HepG2 (cell line): ENCODE data around the gene NARS2. TPM values are rescaled to one million over a fixed set of nuclear protein-coding genes. Genes with fewer than 3 reads are reported as not detected.

ENCODE experiments used
- EP300 ChIP-seq, 3 experiments: sonication (generic) in 1 of 3; formaldehyde crosslinking in 1 of 3; IDR thresholded peaks; 2 replicates each; pipeline versions ENCODE4 v1.5.1 to v1.6.1; 2011 to 2020; ENCODE audit warnings: low read depth in 2 of 3, low read length in 2 of 3, borderline replicate concordance in 1 of 3, improper control_type of control experiment in 1 of 3, mild to moderate bottlenecking in 1 of 3, missing genetic modification reagents in 1 of 3, moderate library complexity in 1 of 3
- ETV6 ChIP-seq: sonication (generic); formaldehyde crosslinking; conservative IDR thresholded peaks from 2 replicates; pipeline ENCODE4 v1.4.0; 2020; ENCODE audit warnings: missing genetic modification reagents
- HOXA3 ChIP-seq: sonication (generic); formaldehyde crosslinking; IDR thresholded peaks from 2 replicates; pipeline ENCODE4 v1.5.0; 2020; ENCODE audit warnings: missing genetic modification reagents
- KDM4B ChIP-seq: sonication (generic); formaldehyde crosslinking; IDR thresholded peaks from 2 replicates; pipeline ENCODE4 v1.4.0; 2020; ENCODE audit warnings: missing genetic modification reagents
- KLF15 ChIP-seq: sonication (generic); formaldehyde crosslinking; IDR thresholded peaks from 2 replicates; pipeline ENCODE4 v1.8.1; 2023; ENCODE audit warnings: borderline replicate concordance, mild to moderate bottlenecking, inconsistent platforms, missing genetic modification reagents, mixed read lengths
- KMT2A ChIP-seq: sonication (generic); formaldehyde crosslinking; IDR thresholded peaks from 2 replicates; pipeline ENCODE4 v1.4.0; 2020; ENCODE audit warnings: missing genetic modification reagents
- MTA1 ChIP-seq: sonication (generic); formaldehyde crosslinking; IDR thresholded peaks from 2 replicates; pipeline ENCODE4 v1.4.0; 2020; ENCODE audit warnings: missing genetic modification reagents, mild to moderate bottlenecking, borderline replicate concordance
- NR1H2 ChIP-seq: sonication (generic); formaldehyde crosslinking; IDR thresholded peaks from 2 replicates; pipeline ENCODE4 v1.8.1; 2022; ENCODE audit warnings: low read depth, missing genetic modification reagents, borderline replicate concordance
- RORA ChIP-seq: sonication (generic); formaldehyde crosslinking; IDR thresholded peaks from 2 replicates; pipeline ENCODE4 v1.5.0; 2020; ENCODE audit warnings: mild to moderate bottlenecking, missing genetic modification reagents, moderate library complexity
- SIN3A ChIP-seq: IDR thresholded peaks from 2 replicates; pipeline ENCODE4 v1.6.1; 2011; ENCODE audit warnings: low read depth, mild to moderate bottlenecking, control low read depth, low read length, borderline replicate concordance
- SP4 ChIP-seq: sonication (generic); formaldehyde crosslinking; IDR thresholded peaks from 2 replicates; pipeline ENCODE4 v1.8.1; 2023; ENCODE audit warnings: mild to moderate bottlenecking, missing genetic modification reagents
- ZNF598 ChIP-seq: sonication (generic); formaldehyde crosslinking; IDR thresholded peaks from 2 replicates; pipeline ENCODE4 v1.5.1; 2020; ENCODE audit warnings: mild to moderate bottlenecking, missing genetic modification reagents, borderline replicate concordance
- ZNF644 ChIP-seq: IDR thresholded peaks from 2 replicates; pipeline ENCODE4 v1.6.1; 2016; ENCODE audit warnings: low read depth
- ZSCAN9 ChIP-seq: IDR thresholded peaks from 2 replicates; pipeline ENCODE4 v1.6.1; 2016; ENCODE audit warnings: borderline replicate concordance
- polyA plus RNA-seq, 8 experiments: library from polyadenylated mRNA; depleted of rRNA in 3 of 8; stranded (reverse) in 7 of 8; unstranded in 1 of 8; fragments of >200 nt; fragmentation: Illumina TruSeq in 4 of 8; extraction: Trizol in 4 of 8; gene quantifications; 2 replicates each; pipeline versions ENCODE4 v1.2.1 to v1.2.3, GENCODE V29; 2011 to 2016; ENCODE audit warnings: low read depth in 4 of 8, missing spikeins in 1 of 8, mixed read lengths in 1 of 8; ENCODE audit not compliant: insufficient read depth in 1 of 8
- total RNA-seq, 5 experiments: library from RNA; depleted of rRNA; stranded (reverse); fragments of >200 nt; fragmentation: Illumina TruSeq; extraction: Trizol; gene quantifications; 2 replicates each; pipeline ENCODE4 v1.2.3, GENCODE V29; 2016; ENCODE audit warnings: low read depth in 1 of 5
- TF ChIP-seq, protein P1 (sequence below): sonication (generic); formaldehyde crosslinking; IDR thresholded peaks from 2 replicates; pipeline ENCODE4 v1.5.1; 2020; ENCODE audit warnings: missing genetic modification reagents, mild to moderate bottlenecking, borderline replicate concordance
- TF ChIP-seq, protein P2 (sequence below): sonication (generic); formaldehyde crosslinking; IDR thresholded peaks from 2 replicates; pipeline ENCODE4 v1.8.0; 2022; ENCODE audit warnings: missing genetic modification reagents, mild to moderate bottlenecking, borderline replicate concordance
- TF ChIP-seq, protein P3 (sequence below): sonication (generic); formaldehyde crosslinking; conservative IDR thresholded peaks from 2 replicates; pipeline ENCODE4 v1.8.1; 2023; ENCODE audit warnings: missing genetic modification reagents
- TF ChIP-seq, protein P4 (sequence below): sonication (generic); formaldehyde crosslinking; IDR thresholded peaks from 2 replicates; pipeline ENCODE4 v1.5.0; 2020; ENCODE audit warnings: mild to moderate bottlenecking, missing genetic modification reagents
- TF ChIP-seq, protein P5 (sequence below): sonication (generic); formaldehyde crosslinking; IDR thresholded peaks from 2 replicates; pipeline ENCODE4 v1.4.0; 2020; ENCODE audit warnings: missing genetic modification reagents
- TF ChIP-seq, protein P6 (sequence below): IDR thresholded peaks from 2 replicates; pipeline ENCODE4 v1.6.1; 2016; ENCODE audit warnings: missing compliant biosample characterization, missing genetic modification reagents, borderline replicate concordance

NARS2 gene
- total and polyA plus RNA-seq, 2 of the 13 experiments (the other 11 are each of a cell fraction or from before 2014, with no cell fraction given) = 45.9 to 65.0 TPM

DNA sequence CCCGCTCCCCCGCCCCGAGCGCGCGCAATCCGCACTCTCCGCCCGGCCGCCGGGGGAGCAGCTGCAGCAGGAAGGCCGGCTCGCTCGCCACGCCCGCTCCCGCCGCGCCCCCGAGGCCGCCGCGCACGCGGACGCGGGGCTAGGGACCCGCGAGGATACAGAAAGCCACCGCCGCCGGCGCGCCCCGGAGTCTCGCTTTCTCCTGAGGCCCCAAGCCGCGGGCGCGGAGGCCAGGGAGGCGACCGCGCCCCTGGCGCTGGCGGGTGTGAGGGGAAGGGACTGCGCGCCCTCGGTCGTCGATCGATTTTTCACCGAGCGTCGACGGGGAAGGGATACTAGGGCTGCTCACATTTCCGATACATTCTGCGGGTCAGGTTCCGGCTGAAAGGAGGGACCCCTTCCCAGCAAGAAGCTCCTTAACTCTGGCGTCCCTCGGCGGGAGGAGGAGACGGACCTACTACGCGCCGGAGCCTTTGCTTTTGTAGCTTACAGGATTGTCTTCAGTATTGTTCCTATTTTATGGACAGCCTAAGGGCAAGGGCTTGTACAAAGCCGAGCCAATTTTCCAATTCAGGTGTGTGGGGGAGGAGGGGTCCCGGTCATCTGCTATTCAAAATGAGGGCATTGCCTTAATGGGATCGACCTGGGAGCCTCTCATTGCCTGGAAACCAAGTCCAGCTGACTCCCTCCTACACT lies 156.6 kb downstream of the NARS2 start (continued):
- TF ChIP-seq ETV6 (CRISPR knock-in tag) (peak; percentile 49; the same call in 1 of the 2 replicates), MTA1 (CRISPR knock-in tag) (peak; percentile 63; the same call in 1 of the 2 replicates), KMT2A (peak; percentile 55; the same call in 1 of the 2 replicates), NR1H2 (no peak), ZSCAN9 (no peak), ZNF644 (CRISPR knock-in tag) (no peak), HOXA3 (CRISPR knock-in tag) (peak; percentile 39), SP4 (CRISPR knock-in tag) (peak; percentile 67; the same call in 1 of the 2 replicates), ZNF598 (peak; percentile 53; the same call in 1 of the 2 replicates), RORA (no peak), KLF15 (CRISPR knock-in tag) (0 out of 2 replicates have a peak, but pooled peaks have one; percentile 41), KDM4B (no peak), SIN3A (peak; percentile 43; the same call in 1 of the 2 replicates), EP300 (IDR thresholded peaks at IDR 0.05; ENCODE audit: low read depth in 2 of 2, low read length in 2 of 2) (0 out of 4 replicates have a peak, but pooled peaks of 1 of the 2 experiments have one; percentile 5), EP300 (CRISPR knock-in tag; IDR thresholded peaks at IDR 0.05; ENCODE audit: borderline replicate concordance) (no peak)
- TF ChIP-seq, protein P1, sequence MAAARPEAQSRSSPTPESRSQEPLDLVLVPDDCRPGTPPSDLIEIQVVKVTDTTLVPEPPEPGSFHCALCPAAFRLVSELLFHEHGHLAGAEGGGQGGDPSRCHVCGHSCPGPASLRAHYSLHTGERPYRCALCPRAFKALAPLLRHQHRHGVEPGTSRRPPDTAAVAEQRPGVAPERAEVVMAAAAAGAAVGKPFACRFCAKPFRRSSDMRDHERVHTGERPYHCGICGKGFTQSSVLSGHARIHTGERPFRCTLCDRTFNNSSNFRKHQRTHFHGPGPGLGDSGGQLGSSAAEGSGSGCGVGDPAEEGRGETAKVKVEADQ (CRISPR knock-in tag) = peak; percentile 73
- TF ChIP-seq, protein P2, sequence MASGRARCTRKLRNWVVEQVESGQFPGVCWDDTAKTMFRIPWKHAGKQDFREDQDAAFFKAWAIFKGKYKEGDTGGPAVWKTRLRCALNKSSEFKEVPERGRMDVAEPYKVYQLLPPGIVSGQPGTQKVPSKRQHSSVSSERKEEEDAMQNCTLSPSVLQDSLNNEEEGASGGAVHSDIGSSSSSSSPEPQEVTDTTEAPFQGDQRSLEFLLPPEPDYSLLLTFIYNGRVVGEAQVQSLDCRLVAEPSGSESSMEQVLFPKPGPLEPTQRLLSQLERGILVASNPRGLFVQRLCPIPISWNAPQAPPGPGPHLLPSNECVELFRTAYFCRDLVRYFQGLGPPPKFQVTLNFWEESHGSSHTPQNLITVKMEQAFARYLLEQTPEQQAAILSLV (CRISPR knock-in tag) = peak; percentile 28; the same call in 1 of the 2 replicates
- TF ChIP-seq, protein P3, sequence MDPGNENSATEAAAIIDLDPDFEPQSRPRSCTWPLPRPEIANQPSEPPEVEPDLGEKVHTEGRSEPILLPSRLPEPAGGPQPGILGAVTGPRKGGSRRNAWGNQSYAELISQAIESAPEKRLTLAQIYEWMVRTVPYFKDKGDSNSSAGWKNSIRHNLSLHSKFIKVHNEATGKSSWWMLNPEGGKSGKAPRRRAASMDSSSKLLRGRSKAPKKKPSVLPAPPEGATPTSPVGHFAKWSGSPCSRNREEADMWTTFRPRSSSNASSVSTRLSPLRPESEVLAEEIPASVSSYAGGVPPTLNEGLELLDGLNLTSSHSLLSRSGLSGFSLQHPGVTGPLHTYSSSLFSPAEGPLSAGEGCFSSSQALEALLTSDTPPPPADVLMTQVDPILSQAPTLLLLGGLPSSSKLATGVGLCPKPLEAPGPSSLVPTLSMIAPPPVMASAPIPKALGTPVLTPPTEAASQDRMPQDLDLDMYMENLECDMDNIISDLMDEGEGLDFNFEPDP (CRISPR knock-in tag) = no peak
- TF ChIP-seq, protein P4, sequence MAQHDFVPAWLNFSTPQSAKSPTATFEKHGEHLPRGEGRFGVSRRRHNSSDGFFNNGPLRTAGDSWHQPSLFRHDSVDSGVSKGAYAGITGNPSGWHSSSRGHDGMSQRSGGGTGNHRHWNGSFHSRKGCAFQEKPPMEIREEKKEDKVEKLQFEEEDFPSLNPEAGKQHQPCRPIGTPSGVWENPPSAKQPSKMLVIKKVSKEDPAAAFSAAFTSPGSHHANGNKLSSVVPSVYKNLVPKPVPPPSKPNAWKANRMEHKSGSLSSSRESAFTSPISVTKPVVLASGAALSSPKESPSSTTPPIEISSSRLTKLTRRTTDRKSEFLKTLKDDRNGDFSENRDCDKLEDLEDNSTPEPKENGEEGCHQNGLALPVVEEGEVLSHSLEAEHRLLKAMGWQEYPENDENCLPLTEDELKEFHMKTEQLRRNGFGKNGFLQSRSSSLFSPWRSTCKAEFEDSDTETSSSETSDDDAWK = no peak
- TF ChIP-seq, protein P5, sequence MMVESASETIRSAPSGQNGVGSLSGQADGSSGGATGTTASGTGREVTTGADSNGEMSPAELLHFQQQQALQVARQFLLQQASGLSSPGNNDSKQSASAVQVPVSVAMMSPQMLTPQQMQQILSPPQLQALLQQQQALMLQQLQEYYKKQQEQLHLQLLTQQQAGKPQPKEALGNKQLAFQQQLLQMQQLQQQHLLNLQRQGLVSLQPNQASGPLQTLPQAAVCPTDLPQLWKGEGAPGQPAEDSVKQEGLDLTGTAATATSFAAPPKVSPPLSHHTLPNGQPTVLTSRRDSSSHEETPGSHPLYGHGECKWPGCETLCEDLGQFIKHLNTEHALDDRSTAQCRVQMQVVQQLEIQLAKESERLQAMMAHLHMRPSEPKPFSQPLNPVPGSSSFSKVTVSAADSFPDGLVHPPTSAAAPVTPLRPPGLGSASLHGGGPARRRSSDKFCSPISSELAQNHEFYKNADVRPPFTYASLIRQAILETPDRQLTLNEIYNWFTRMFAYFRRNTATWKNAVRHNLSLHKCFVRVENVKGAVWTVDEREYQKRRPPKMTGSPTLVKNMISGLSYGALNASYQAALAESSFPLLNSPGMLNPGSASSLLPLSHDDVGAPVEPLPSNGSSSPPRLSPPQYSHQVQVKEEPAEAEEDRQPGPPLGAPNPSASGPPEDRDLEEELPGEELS = peak; percentile 15; the same call in 1 of the 2 replicates
- TF ChIP-seq, protein P6, sequence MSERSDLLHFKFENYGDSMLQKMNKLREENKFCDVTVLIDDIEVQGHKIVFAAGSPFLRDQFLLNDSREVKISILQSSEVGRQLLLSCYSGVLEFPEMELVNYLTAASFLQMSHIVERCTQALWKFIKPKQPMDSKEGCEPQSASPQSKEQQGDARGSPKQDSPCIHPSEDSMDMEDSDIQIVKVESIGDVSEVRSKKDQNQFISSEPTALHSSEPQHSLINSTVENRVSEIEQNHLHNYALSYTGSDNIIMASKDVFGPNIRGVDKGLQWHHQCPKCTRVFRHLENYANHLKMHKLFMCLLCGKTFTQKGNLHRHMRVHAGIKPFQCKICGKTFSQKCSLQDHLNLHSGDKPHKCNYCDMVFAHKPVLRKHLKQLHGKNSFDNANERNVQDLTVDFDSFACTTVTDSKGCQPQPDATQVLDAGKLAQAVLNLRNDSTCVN (CRISPR knock-in tag) = 0 out of 2 replicates have a peak, but pooled peaks have one; percentile 53
